ENCODE results near the gene CASKIN2. TPM values are rescaled to one million over a fixed set of nuclear protein-coding genes. Genes with fewer than 3 reads are reported as not detected.
"Not testable (repeated sequence)": the region's sequence is repeated elsewhere in the genome, so short reads cannot be mapped to it uniquely, and the experiment has no call there.

The CASKIN2 gene
- total RNA-seq, 2 donors from 2014 or later = 0.33 to 0.98 TPM

DNA sequence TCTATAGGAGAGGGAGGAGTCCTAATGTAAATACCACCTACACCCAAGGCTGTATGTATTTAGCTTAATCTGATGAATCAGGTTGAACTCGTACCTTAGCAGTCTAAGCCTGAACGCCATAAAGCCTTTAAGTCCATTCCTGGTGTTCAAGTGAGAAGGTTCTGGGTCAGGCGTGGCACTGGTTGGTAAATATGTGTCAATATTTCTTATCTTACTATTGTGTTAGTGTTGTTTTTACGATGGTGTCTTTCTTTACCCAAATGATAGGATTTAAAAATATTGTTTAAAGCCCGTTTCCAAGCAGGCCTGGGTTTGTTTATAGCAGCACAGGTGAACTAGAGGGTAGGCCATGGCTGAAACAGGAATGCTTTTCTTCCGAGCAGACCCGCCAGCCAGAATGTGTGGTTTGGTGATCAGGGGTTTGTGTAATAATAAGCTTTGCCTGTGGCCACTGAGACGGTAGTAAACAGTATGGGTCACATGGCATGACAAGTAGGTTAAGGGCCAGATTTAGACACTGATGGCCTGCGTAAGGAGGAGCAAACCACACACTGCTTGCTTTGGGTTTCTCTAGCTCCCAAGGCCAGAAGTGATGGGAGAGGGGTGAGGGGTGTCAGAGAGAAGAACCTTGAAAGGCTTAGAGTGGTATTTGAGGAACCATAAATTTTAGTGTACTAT lies 55.6 kb downstream of the CASKIN2 start:
- H3K9me3 Mint-ChIP-seq = no peaks in the 10 kb centered on the region
- peak in 1 of 2 donors; percentile 41 for ATAC-seq
- no peaks in the 10 kb centered on the region for H3K27me3 Mint-ChIP-seq
- peaks cover 30 to 44% of the 10 kb centered on the region in 2 donors for H3K4me1 Mint-ChIP-seq (ENCODE audit: low read depth in 2 of 2)
- H3K4me3 Mint-ChIP-seq = peak overlapping the region; percentile 36
- no peaks in the 10 kb centered on the region for H3K36me3 Mint-ChIP-seq
- peak overlapping the region; percentile 63 to 82 for H3K27ac Mint-ChIP-seq
- no peak for DNase-seq (ENCODE audit: low spot score)

- H3K9me3 Mint-ChIP-seq = no peaks in the 10 kb centered on the region
- ATAC-seq (no peak), DNase-seq (ENCODE audit: low spot score) (no peak)
- no peaks in the 10 kb centered on the region for H3K27me3 Mint-ChIP-seq
- H3K27ac Mint-ChIP-seq = peak overlapping the region; percentile 63 to 82
- no peak overlapping the region for H3K4me3 Mint-ChIP-seq
- peaks cover 34 to 47% of the 10 kb centered on the region in 2 donors for H3K4me1 Mint-ChIP-seq (ENCODE audit: low read depth in 2 of 2)
- H3K36me3 Mint-ChIP-seq = no peaks in the 10 kb centered on the region
Observed at GRCh38 chr17:75459246-75459589, 56.1 kb downstream of the CASKIN2 start.

- peak in 1 of 2 donors; percentile 18 for ATAC-seq
- Mint-ChIP-seq H3K27me3 (no peaks in the 10 kb centered on the region), H3K4me1 (ENCODE audit: low read depth in 2 of 2) (peaks cover 36 to 42% of the 10 kb centered on the region in 2 donors), H3K36me3 (no peaks in the 10 kb centered on the region), H3K9me3 (no peaks in the 10 kb centered on the region), H3K4me3 (peak overlapping the region; percentile 93), H3K27ac (peak overlapping the region; percentile 83 to 93)
- DNase-seq (ENCODE audit: low spot score) = no peak
Observed at GRCh38 chr17:75457047-75457654, 58.2 kb downstream of the CASKIN2 start.

DNA sequence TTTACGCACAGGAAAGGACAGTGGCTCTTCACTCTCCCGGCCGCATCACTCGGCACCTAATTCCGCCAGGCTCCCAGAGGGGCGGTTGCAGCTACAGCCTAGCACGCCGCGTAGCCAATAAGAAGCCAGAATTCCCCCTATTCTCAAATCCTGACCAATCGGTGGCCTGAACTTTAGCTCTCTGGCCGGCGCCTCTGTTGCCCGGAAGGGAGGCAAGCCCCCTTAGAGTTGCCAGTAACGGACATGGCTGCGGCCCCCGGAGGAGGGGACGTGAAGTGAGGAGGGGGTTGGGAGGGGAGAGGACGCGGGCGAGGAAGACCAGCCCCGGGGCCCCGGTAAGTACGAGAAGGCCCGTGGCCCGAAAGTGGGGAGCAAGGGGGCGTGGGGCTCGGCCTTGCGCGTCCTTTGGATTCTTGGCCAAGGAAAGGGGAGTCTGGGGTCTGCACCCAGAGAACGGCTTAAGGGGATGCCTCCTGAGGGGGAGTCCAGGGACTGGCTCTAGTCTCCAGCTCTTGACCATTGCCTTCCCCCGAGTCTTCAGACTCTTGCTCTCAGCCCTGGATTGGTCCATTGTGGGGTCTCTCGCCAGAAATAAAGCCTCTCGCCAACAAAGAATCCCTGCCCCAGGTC lies 58.8 kb downstream of the CASKIN2 start, which contains the start of gene TMEM94:
Gene TMEM94 (plus strand): TSS at position 219 of the 630 bp plus-strand sequence. CDS start 15,271 bp downstream, outside the sequence.
- peak within 1 kb of the TSS; percentile 93 for H3K4me3 Mint-ChIP-seq
- H3K27me3 Mint-ChIP-seq = no peaks in the 10 kb centered on the region
- H3K4me1 Mint-ChIP-seq (ENCODE audit: low read depth in 2 of 2) = peaks cover 36 to 42% of the 10 kb centered on the region in 2 donors
- peak; percentile 98 to 99 for ATAC-seq
- peak within 1 kb of the TSS; percentile 83 to 93 for H3K27ac Mint-ChIP-seq
- DNase-seq (ENCODE audit: low spot score) = peak; percentile 95
- no peaks in the 10 kb centered on the region for H3K36me3 Mint-ChIP-seq
- no peaks in the 10 kb centered on the region for H3K9me3 Mint-ChIP-seq

DNA sequence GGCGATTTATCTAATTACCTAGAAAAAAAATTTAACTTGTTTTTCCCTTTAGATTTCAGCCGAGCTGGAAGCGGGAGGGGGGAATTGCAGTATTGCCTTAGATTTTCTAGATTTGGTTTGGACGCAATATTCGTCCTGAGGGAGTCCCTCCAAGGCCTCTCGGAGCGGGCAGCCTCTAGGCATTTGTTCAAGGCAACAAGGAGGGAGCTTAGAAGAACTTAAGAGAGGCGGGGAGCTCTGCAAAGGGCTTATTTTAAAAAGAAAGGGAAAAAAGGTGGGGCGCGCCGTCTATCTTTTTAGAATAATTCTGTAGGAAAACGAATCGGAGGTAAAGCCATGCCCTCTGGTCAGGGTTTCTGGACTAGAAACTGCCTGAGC lies 59.3 kb downstream of the CASKIN2 start:
- Mint-ChIP-seq H3K27me3 (no peaks in the 10 kb centered on the region), H3K36me3 (no peaks in the 10 kb centered on the region), H3K4me1 (ENCODE audit: low read depth in 2 of 2) (peaks cover 36 to 42% of the 10 kb centered on the region in 2 donors), H3K4me3 (peak overlapping the region; percentile 93), H3K9me3 (no peaks in the 10 kb centered on the region), H3K27ac (peak overlapping the region; percentile 83 to 93)
- peak in 1 of 2 donors; percentile 0 for ATAC-seq
- no peak for DNase-seq (ENCODE audit: low spot score)

GRCh38 chr17:75454672-75455071 lies 60.7 kb downstream of the CASKIN2 start:
- Mint-ChIP-seq H3K4me3 (peak overlapping the region; percentile 9), H3K27ac (peak overlapping the region in 1 of 2 donors; percentile 83), H3K4me1 (ENCODE audit: low read depth in 2 of 2) (peaks cover 30 to 35% of the 10 kb centered on the region in 2 donors)
- not testable (repeated sequence) for H3K27me3 Mint-ChIP-seq; ATAC-seq; H3K9me3 Mint-ChIP-seq; H3K36me3 Mint-ChIP-seq; DNase-seq (ENCODE audit: low spot score)

DNA sequence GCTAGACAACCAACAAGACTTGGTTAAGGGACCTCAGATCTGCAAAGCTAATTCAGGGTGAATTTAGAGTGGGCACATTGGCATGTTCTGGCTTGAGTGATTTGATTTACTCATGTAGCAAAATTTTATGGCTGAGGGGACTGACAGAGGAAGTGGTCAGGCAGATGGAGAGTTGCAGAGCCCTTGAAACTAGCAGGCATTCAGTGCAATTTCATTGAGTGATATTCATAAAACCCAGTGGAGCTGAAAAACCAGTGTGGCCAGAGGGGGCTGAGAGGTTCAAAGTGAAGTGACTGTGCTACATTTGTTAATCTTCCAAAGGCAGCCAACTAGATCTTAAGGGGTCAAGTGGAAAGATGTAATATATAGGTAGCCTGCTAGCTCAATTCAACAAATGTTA lies 61.1 kb downstream of the CASKIN2 start:
- H3K36me3 Mint-ChIP-seq = no peaks in the 10 kb centered on the region
- H3K27me3 Mint-ChIP-seq = no peaks in the 10 kb centered on the region
- H3K4me1 Mint-ChIP-seq (ENCODE audit: low read depth in 2 of 2) = peaks cover 25 to 31% of the 10 kb centered on the region in 2 donors
- no peaks in the 10 kb centered on the region for H3K9me3 Mint-ChIP-seq
- peak overlapping the region in 1 of 2 donors; percentile 6 for H3K27ac Mint-ChIP-seq
- DNase-seq (ENCODE audit: low spot score) = no peak
- H3K4me3 Mint-ChIP-seq = peak overlapping the region; percentile 9
- ATAC-seq = no peak

GRCh38 chr17:75450270-75450669 lies 65.1 kb downstream of the CASKIN2 start:
- Mint-ChIP-seq H3K27ac (no peak overlapping the region), H3K9me3 (no peaks in the 10 kb centered on the region), H3K4me1 (ENCODE audit: low read depth in 2 of 2) (peaks cover 9 to 12% of the 10 kb centered on the region in 2 donors), H3K36me3 (no peaks in the 10 kb centered on the region), H3K27me3 (no peaks in the 10 kb centered on the region), H3K4me3 (no peak overlapping the region)
- DNase-seq (ENCODE audit: low spot score) = no peak
- ATAC-seq = no peak

Other genes with a start within 250 kb of the CASKIN2 start
- 10 to 100 TPM; 32.3 to 35.2 TPM for gene MIF4GD, start 244.3 kb downstream of the CASKIN2 start, total RNA-seq
- gene SLC25A19, start 226.1 kb downstream of the CASKIN2 start, total RNA-seq = 100 to 1,000 TPM in 1 of 2 donors, 10 to 100 TPM in 1; 53.0 to 140 TPM
- gene GRB2, start 109.9 kb downstream of the CASKIN2 start, total RNA-seq = 100 to 1,000 TPM; 198 to 235 TPM
- 100 to 1,000 TPM in 1 of 2 donors, 10 to 100 TPM in 1; 69.9 to 106 TPM for gene TMEM94, start 58.9 kb downstream of the CASKIN2 start, total RNA-seq
- gene TSEN54, start 991 bp upstream of the CASKIN2 start, total RNA-seq = 100 to 1,000 TPM in 1 of 2 donors, 10 to 100 TPM in 1; 37.5 to 106 TPM
- gene LLGL2, start 10.2 kb upstream of the CASKIN2 start, total RNA-seq = 10 to 100 TPM; 21.4 to 34.1 TPM
- gene MYO15B, start 72.3 kb upstream of the CASKIN2 start, total RNA-seq = 10 to 100 TPM; 49.0 to 66.7 TPM
- under 1 TPM; 0.29 to 0.36 TPM for gene SMIM5, start 117.9 kb upstream of the CASKIN2 start, total RNA-seq
- 10 to 100 TPM; 32.6 to 59.7 TPM for gene RECQL5, start 151.6 kb upstream of the CASKIN2 start, total RNA-seq
- gene SAP30BP, start 151.8 kb upstream of the CASKIN2 start, total RNA-seq = 100 to 1,000 TPM; 129 TPM
- gene ITGB4, start 205.9 kb upstream of the CASKIN2 start, total RNA-seq = under 1 TPM in 1 of 2 donors, not detected in 1; 0.90 TPM
- gene GALK1, start 249.7 kb upstream of the CASKIN2 start, total RNA-seq = 10 to 100 TPM; 13.7 to 31.1 TPM

Data from natural killer cell treated with Interleukin-12 subunit alpha and Interleukin-12 subunit beta and Interleukin-15 and Interleukin-18, amount 100 ng/mL, for 72 hours (primary cell).